Muscle layer of duodenum (tissue), 2 donors: ENCODE measurements around the gene FXR1.
"Not testable (repeated sequence)": the region's sequence is repeated elsewhere in the genome, so short reads cannot be mapped to it uniquely, and the experiment has no call there.

ENCODE experiments used
- H3K27ac ChIP-seq: one replicate; pipeline ENCODE4 v1.7.0; 2013; ENCODE audit warnings: mild to moderate bottlenecking, low read length
- H3K27me3 ChIP-seq: one replicate; pipeline ENCODE4 v1.7.0; 2013; ENCODE audit warnings: low read depth, mild to moderate bottlenecking, control low read depth, low read length
- H3K36me3 ChIP-seq, 2 donors: one replicate each; pipeline ENCODE4 v1.7.0; 2013; ENCODE audit warnings: low read length in 2 of 2, control low read depth in 1 of 2, mild to moderate bottlenecking in 1 of 2; ENCODE audit not compliant: insufficient read depth in 2 of 2, control insufficient read depth in 1 of 2
- H3K4me1 ChIP-seq, 2 donors: one replicate each; pipeline ENCODE4 v1.7.0; 2013; ENCODE audit warnings: low read length in 2 of 2, mild to moderate bottlenecking in 2 of 2, control low read depth in 1 of 2, moderate library complexity in 1 of 2; ENCODE audit not compliant: insufficient read depth in 2 of 2, control insufficient read depth in 1 of 2
- H3K4me3 ChIP-seq, 2 donors: one replicate each; pipeline ENCODE4 v1.7.0; 2013; ENCODE audit warnings: low read length in 2 of 2, low read depth in 1 of 2, mild to moderate bottlenecking in 1 of 2
- H3K9me3 ChIP-seq, 2 donors: one replicate each; pipeline ENCODE4 v1.7.0; 2013; ENCODE audit warnings: low read length in 2 of 2, control low read depth in 1 of 2, mild to moderate bottlenecking in 1 of 2; ENCODE audit not compliant: control insufficient read depth in 1 of 2
- donor health status: healthy.

The FXR1 gene

DNA sequence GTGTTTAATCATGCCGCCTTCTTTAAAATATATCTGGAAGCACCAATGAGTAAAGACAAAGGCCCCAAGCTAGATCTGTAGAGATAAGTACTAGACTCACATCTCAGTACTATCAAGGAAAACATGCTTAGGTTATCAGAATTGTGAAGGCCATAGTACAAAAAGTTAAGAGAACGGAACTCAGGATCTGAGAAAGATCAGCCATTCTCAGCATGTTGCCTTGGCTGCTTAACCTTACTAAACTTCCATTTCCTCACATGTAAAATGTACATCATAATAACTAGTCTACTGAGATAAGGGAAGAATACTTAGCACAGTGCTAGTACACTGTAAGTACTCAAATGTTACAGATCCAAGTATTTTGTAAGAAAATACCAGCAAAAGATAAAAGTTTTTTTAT is 69.4 kb downstream of the FXR1 start:
- peaks cover 0 to 10% of the 10 kb centered on the region in 2 donors for H3K4me1 ChIP-seq
- no peaks in the 10 kb centered on the region for H3K27me3 ChIP-seq
- H3K4me3 ChIP-seq = no peak overlapping the region
- H3K36me3 ChIP-seq = peaks cover 27 to 41% of the 10 kb centered on the region in 2 donors
- no peaks in the 10 kb centered on the region for H3K9me3 ChIP-seq
- H3K27ac ChIP-seq = no peak overlapping the region

DNA sequence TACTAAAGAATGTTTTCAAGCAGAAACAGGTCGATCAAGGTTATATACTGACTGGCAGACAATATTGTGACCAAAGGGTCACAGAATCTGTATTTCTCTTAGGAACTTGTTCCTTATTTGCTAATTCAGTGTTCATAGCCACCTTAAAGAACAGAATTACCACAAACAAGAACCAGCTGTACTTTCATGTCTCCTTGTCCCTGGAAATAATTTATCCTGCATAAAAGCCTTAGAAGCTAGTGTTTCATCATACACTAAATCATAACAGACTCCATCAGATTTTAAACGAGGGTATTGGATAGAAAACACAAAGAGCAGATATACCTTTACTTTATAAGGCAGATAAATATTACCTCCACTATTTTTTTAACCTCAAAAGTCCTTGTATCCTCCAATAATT is 70.7 kb downstream of the FXR1 start:
- no peak overlapping the region for H3K27ac ChIP-seq
- H3K4me3 ChIP-seq = no peak overlapping the region
- peaks cover 0 to 20% of the 10 kb centered on the region in 2 donors for H3K4me1 ChIP-seq
- H3K27me3 ChIP-seq = no peaks in the 10 kb centered on the region
- peaks cover 34 to 49% of the 10 kb centered on the region in 2 donors for H3K36me3 ChIP-seq
- H3K9me3 ChIP-seq = no peaks in the 10 kb centered on the region

DNA sequence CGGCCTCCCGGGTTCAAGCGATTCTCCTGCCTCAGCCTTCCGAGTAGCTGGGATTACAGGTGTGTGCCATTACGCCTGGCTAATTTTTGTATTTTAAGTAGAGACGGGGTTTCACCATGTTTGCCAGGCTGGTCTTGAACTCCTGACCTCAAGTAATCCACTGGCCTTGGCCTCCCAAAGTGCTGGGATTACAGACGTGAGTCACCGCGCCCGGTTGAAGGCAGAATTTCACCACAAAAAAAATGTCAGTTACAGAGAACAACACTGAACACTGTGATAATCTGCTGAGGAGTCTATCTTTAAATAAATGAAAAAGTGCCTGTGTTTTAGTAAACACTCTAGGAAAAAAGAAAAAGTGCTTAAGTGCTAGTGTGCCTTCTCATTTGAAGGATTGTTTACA is 73.9 kb downstream of the FXR1 start:
- H3K9me3 ChIP-seq, H3K27me3 ChIP-seq, H3K27ac ChIP-seq, H3K4me3 ChIP-seq: not testable (repeated sequence)
- peaks cover 24 to 40% of the 10 kb centered on the region in 2 donors for H3K36me3 ChIP-seq
- peaks cover 3 to 25% of the 10 kb centered on the region in 2 donors for H3K4me1 ChIP-seq

- peaks cover 17 to 40% of the 10 kb centered on the region in 2 donors for H3K36me3 ChIP-seq
These were observed 74.9 kb downstream of the FXR1 start for GRCh38 chr3:180987344-180987743.

DNA sequence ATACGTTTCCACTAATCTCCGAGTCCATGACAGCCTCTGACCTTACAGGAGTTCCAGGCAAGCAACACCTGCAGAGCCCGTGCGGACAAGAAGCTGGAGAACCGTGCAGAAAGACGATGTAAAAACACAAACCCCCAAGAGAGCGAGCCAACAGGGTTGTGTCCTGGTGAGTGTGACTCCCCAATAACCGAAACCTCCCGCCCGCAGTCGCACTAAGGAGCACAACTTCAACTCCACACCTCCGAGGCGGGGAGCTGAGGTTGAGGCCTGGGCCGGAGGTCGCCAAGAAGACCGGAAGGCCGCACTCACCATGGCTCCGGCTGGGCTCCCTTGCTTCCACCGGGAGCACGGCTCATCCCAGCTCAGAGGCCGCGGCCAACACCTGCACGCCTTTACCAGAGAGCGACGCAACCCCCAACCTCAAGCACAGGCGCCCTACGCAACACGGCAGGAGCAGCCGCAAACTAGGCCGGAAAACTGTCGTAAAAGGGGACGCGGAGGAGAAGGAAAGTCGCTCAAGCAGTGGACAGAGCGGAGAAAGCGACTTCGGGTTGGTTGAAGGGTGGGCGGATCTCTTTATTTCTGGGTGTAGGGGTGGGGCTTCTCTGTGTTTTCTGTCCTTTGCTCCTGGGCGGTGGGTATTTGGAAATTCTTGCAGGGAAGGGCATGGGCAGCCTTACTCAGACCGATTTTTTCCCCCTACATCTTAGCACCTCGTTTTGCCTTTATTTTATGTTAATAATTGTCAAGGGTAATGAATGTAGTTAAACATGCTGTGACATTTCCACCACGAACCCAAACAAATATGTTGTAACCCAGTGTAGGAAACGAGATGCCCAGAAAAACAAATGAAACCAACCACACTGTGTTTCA is 77.1 kb downstream of the FXR1 start, which contains the start of gene DNAJC19:
DNAJC19 (minus strand) TSS at position 446 of the 873 bp plus-strand sequence; CDS start at position 312, 134 bp downstream.
- peaks cover 3 to 25% of the 10 kb centered on the region in 2 donors for H3K4me1 ChIP-seq
- H3K27ac ChIP-seq = peak within 1 kb of the TSS; percentile 61
- H3K4me3 ChIP-seq = peak within 1 kb of the TSS; percentile 91 to 95
- no peaks in the 10 kb centered on the region for H3K27me3 ChIP-seq
- no peaks in the 10 kb centered on the region for H3K9me3 ChIP-seq
- H3K36me3 ChIP-seq = peaks cover 11 to 21% of the 10 kb centered on the region in 2 donors

More at GRCh38 chr3:180987344-180987743, 74.9 kb downstream of the FXR1 start:
- H3K27me3 ChIP-seq = no peaks in the 10 kb centered on the region
- no peaks in the 10 kb centered on the region for H3K9me3 ChIP-seq
- no peak overlapping the region for H3K4me3 ChIP-seq
- H3K27ac ChIP-seq = no peak overlapping the region
- H3K4me1 ChIP-seq = peaks cover 3 to 25% of the 10 kb centered on the region in 2 donors

GRCh38 chr3:180990505-180990904 is 78.0 kb downstream of the FXR1 start:
- H3K9me3 ChIP-seq = no peaks in the 10 kb centered on the region
- H3K27ac ChIP-seq = peak overlapping the region; percentile 61
- peak overlapping the region; percentile 91 to 95 for H3K4me3 ChIP-seq
- no peaks in the 10 kb centered on the region for H3K27me3 ChIP-seq
- H3K4me1 ChIP-seq = peaks cover 3 to 25% of the 10 kb centered on the region in 2 donors
- peaks cover 6 to 20% of the 10 kb centered on the region in 2 donors for H3K36me3 ChIP-seq

DNA sequence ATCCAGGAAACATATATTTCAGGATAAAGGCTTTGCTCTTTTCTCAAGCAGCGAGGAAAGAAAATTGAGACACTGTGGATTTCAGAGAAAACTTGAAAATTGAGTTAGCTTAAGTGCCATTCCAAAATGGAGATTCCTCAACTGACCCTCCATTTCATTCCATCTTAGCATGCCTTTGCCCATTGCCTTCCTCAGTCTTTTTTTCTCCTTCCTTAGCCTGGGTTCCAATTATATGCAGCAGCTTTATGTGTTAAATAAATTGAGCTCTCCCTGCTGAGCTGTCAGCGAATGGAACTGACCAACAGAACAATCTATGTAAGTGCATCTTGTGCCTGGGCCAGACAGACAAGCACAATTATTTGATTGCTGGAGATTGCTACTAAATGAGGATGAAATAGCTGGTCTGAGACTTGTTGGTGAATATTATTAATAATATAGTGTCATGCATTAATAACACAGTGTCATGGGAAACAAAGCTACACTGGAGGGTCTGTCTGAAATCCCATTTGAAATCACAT is 84.0 kb downstream of the FXR1 start:
- Histone ChIP-seq H3K36me3 (no peaks in the 10 kb centered on the region), H3K27ac (no peak overlapping the region), H3K9me3 (peaks cover 0 to 3% of the 10 kb centered on the region in 2 donors), H3K4me1 (no peaks in the 10 kb centered on the region), H3K4me3 (no peak overlapping the region), H3K27me3 (no peaks in the 10 kb centered on the region)

GRCh38 chr3:181002331-181002730 is 89.9 kb downstream of the FXR1 start:
- not testable (repeated sequence) for H3K4me3 ChIP-seq, H3K9me3 ChIP-seq, H3K4me1 ChIP-seq, H3K27ac ChIP-seq, H3K27me3 ChIP-seq, H3K36me3 ChIP-seq

GRCh38 chr3:181003469-181003868 is 91.0 kb downstream of the FXR1 start:
- H3K27ac ChIP-seq, H3K36me3 ChIP-seq, H3K27me3 ChIP-seq, H3K4me3 ChIP-seq, H3K9me3 ChIP-seq, H3K4me1 ChIP-seq: not testable (repeated sequence)

DNA sequence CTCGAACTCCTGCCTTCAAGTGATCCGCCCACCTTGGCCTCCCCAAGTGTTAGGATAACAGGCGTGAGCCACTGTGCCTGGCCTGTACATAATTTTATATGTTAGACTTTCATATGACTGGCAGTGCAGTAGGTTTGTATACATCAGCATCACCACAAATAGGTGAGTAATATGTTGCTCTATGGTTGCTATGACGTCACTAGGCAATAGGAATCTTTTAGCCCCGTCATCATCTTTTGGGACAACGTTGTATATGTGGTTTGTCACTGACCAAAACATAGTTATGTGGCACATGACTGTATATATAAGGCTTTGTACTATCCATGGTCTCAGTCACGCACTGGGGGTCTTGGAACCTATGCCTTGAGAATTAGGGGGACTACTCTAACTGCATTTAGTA is 94.1 kb downstream of the FXR1 start:
- H3K27me3 ChIP-seq = no peaks in the 10 kb centered on the region

GRCh38 chr3:181007262-181007661 is 94.8 kb downstream of the FXR1 start:
- Histone ChIP-seq H3K4me3 (no peak overlapping the region), H3K36me3 (no peaks in the 10 kb centered on the region), H3K27me3 (no peaks in the 10 kb centered on the region), H3K27ac (no peak overlapping the region), H3K4me1 (no peaks in the 10 kb centered on the region), H3K9me3 (no peaks in the 10 kb centered on the region)

More for the DNA sequence above, 94.1 kb downstream of the FXR1 start:
- Histone ChIP-seq H3K9me3 (peaks cover 0 to 4% of the 10 kb centered on the region in 2 donors), H3K4me1 (no peaks in the 10 kb centered on the region), H3K27ac (no peak overlapping the region), H3K36me3 (no peaks in the 10 kb centered on the region), H3K4me3 (no peak overlapping the region)
